Gastroesophageal sphincter (tissue), 3 donors: Measurements from ENCODE around the gene PGBD5.

Source experiments
- CTCF ChIP-seq, 4 experiments: fragments of 200-600 bp in 2 of 4; fragments of 450-650 bp in 2 of 4; sonication (generic) in 1 of 4; IDR thresholded peaks; one replicate each; pipeline ENCODE4 v1.5.1; 2017 to 2019; ENCODE audit warnings: antibody characterized with exemption in 4 of 4, mild to moderate bottlenecking in 2 of 4, moderate library complexity in 2 of 4
- POLR2AphosphoS5 ChIP-seq: sonication (generic); formaldehyde crosslinking; IDR thresholded peaks from one replicate; pipeline ENCODE4 v1.6.1; 2017; ENCODE audit warnings: antibody characterized with exemption

- TF ChIP-seq CTCF (IDR thresholded peaks at IDR 0.05) (no peak), POLR2AphosphoS5 (no peak)
Observed at GRCh38 chr1:230265200-230266115, 160.7 kb downstream of the PGBD5 start.
